ENCODE data around the gene APH1B. TPM values are rescaled to one million over a fixed set of nuclear protein-coding genes. Genes with fewer than 3 reads are reported as not detected.
"Not testable (repeated sequence)": the region's sequence is repeated elsewhere in the genome, so short reads cannot be mapped to it uniquely, and the experiment has no call there.

Gene APH1B
- total RNA-seq, result 3.3 TPM

- DNase-seq (ENCODE audit: low spot score), result peak; percentile 86
- peak; percentile 95 for ATAC-seq
Measured at GRCh38 chr15:63277038-63277892, at the start of gene APH1B. Gene APH1B, plus strand, starts transcription at chr15:63277605. Its CDS starts 19 bp downstream, at chr15:63277624.

- ATAC-seq (no peak), DNase-seq (ENCODE audit: low spot score) (no peak)
Measured at GRCh38 chr15:63227689-63228088, 49.7 kb upstream of the APH1B start.

- ATAC-seq (no peak), DNase-seq (ENCODE audit: low spot score) (no peak)
Measured at GRCh38 chr15:63231206-63231605, 46.2 kb upstream of the APH1B start.

- DNase-seq (ENCODE audit: low spot score), result no peak
- no peak for ATAC-seq
Measured at GRCh38 chr15:63231706-63232105, 45.7 kb upstream of the APH1B start.

- no peak for ATAC-seq
- DNase-seq (ENCODE audit: low spot score), result no peak
Measured at GRCh38 chr15:63232405-63232804, 45.0 kb upstream of the APH1B start.

GRCh38 chr15:63232943-63233342 lies 44.5 kb upstream of the APH1B start:
- DNase-seq (ENCODE audit: low spot score) (no peak), ATAC-seq (no peak)

GRCh38 chr15:63233667-63234423 lies 43.6 kb upstream of the APH1B start:
- ATAC-seq, result peak; percentile 42
- DNase-seq (ENCODE audit: low spot score), result no peak

- ATAC-seq, result peak; percentile 77
- no peak for DNase-seq (ENCODE audit: low spot score)
Measured at GRCh38 chr15:63234451-63234870, 42.9 kb upstream of the APH1B start.

- ATAC-seq, result no peak
- DNase-seq (ENCODE audit: low spot score), result no peak
Measured at GRCh38 chr15:63236272-63236671, 41.1 kb upstream of the APH1B start.

- not testable (repeated sequence) for ATAC-seq
Measured at GRCh38 chr15:63237086-63237485, 40.3 kb upstream of the APH1B start.

GRCh38 chr15:63238171-63238570 lies 39.2 kb upstream of the APH1B start:
- ATAC-seq (no peak), DNase-seq (ENCODE audit: low spot score) (no peak)

More at GRCh38 chr15:63237086-63237485, 40.3 kb upstream of the APH1B start:
- DNase-seq (ENCODE audit: low spot score), result not testable (repeated sequence)

- no peak for ATAC-seq
- DNase-seq (ENCODE audit: low spot score), result no peak
Measured at GRCh38 chr15:63238796-63239195, 38.6 kb upstream of the APH1B start.

- no peak for DNase-seq (ENCODE audit: low spot score)
- no peak for ATAC-seq
Measured at GRCh38 chr15:63240109-63240508, 37.3 kb upstream of the APH1B start.

GRCh38 chr15:63241316-63241715 lies 36.1 kb upstream of the APH1B start:
- DNase-seq (ENCODE audit: low spot score), result no peak
- no peak for ATAC-seq

GRCh38 chr15:63243101-63243500 lies 34.3 kb upstream of the APH1B start:
- ATAC-seq, result no peak
- DNase-seq (ENCODE audit: low spot score), result no peak

- no peak for DNase-seq (ENCODE audit: low spot score)
- ATAC-seq, result no peak
Measured at GRCh38 chr15:63243776-63244175, 33.6 kb upstream of the APH1B start.

- DNase-seq (ENCODE audit: low spot score) (no peak), ATAC-seq (no peak)
Measured at GRCh38 chr15:63244399-63244798, 33.0 kb upstream of the APH1B start.

- no peak for DNase-seq (ENCODE audit: low spot score)
Measured at GRCh38 chr15:63244976-63245645, 32.3 kb upstream of the APH1B start.

GRCh38 chr15:63246691-63247469 lies 30.5 kb upstream of the APH1B start:
- DNase-seq (ENCODE audit: low spot score), result no peak

More at GRCh38 chr15:63244976-63245645, 32.3 kb upstream of the APH1B start:
- no peak for ATAC-seq

GRCh38 chr15:63250312-63250965 lies 27.0 kb upstream of the APH1B start:
- DNase-seq (ENCODE audit: low spot score) (no peak), ATAC-seq (no peak)

More at GRCh38 chr15:63246691-63247469, 30.5 kb upstream of the APH1B start:
- peak; percentile 69 for ATAC-seq
